Right cardiac atrium (tissue), 5 donors: Measurements from ENCODE around the gene LYPD6B. TPM values are rescaled to one million over a fixed set of nuclear protein-coding genes. Genes with fewer than 3 reads are reported as not detected.

Experiments used
- ATAC-seq, 2 donors: fragments of 200-7000 bp; cut with Tn5 transposase; one replicate each; pipeline versions ENCODE4 v1.8.0 to v1.9.1; 2020; ENCODE audit warnings: moderate library complexity in 2 of 2, mild to moderate bottlenecking in 1 of 2
- DNase-seq, 3 donors: peaks; one replicate each; pipeline ENCODE4 v3.0.0-alpha.2; 2020
- H3K27ac ChIP-seq: one replicate; pipeline ENCODE4 v1.5.1; 2013; ENCODE audit warnings: mild to moderate bottlenecking, low read length, control low read depth, moderate library complexity
- H3K27me3 ChIP-seq: one replicate; pipeline ENCODE4 v1.6.1; 2013; ENCODE audit not compliant: control insufficient read depth, insufficient read depth
- H3K4me1 ChIP-seq: one replicate; pipeline ENCODE4 v1.6.1; 2013; ENCODE audit warnings: low read length; ENCODE audit not compliant: control insufficient read depth, insufficient read depth
- H3K4me3 ChIP-seq: one replicate; pipeline ENCODE4 v1.5.1; 2013; ENCODE audit warnings: low read length, control low read depth
- H3K9me3 ChIP-seq: one replicate; pipeline ENCODE4 v1.6.1; 2013; ENCODE audit warnings: low read length; ENCODE audit not compliant: control insufficient read depth
- WGBS: extraction: QIAGEN DNeasy Blood & Tissue Kit; methylation state at CpG from one replicate; pipeline ENCODE4 v1.1.7; 2013; 5-methylcytosine and 5-hydroxymethylcytosine counted together
- intact Hi-C, 4 donors: fragments of 100-400 bp; cut with DNase I; formaldehyde crosslinking; loops; one replicate each; pipeline versions ENCODE4 v1.11.0 to v1.14.0; 2022 to 2023
- polyA plus RNA-seq: library from polyadenylated mRNA; stranded (reverse); fragments of 200-250 nt; gene quantifications from one replicate; pipeline ENCODE4 v1.2.3, GENCODE V29; 2013
- total RNA-seq, 4 donors: library from RNA; stranded (reverse); fragmentation: NEBNext Ultra II Directional; extraction: Animal tissue kit (Norgen Biotek cat#: 25700); gene quantifications; one replicate each; pipeline ENCODE4 v1.2.1, GENCODE V29; 2021
- donor health status: healthy with polysubstance abuse.
- donor health status: DM: no; HTN: yes; CAD: no.
- donor health status: DM: no; HTN: no; CAD: no.
- donor health status: DM: no; HTN: yes; CAD: no; lungs with severe emphysema.
- donor health status: DM: yes; HTN: yes; CAD: no.

The LYPD6B gene
- total and polyA plus RNA-seq, 5 donors: not detected

DNA sequence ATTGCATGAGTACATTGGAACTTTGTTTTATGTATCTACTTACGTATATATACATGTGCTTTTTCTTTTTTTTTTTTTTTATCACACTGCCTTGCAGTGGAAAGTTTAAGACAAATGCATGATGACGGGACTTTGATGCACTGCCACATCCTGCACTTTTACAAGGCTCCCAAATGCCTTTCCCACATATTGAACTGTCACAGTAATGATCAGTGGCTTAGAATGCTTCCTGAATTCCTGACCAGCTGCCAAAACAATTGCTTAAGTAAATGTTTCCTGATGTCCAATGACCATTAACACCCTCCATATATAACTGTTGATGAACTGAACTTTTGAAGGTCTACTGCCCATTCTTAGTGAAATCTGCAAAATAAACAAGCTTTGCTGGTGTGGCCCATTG is 60.2 kb downstream of the LYPD6B start:
- 64% methylated on average over 2 of the region's 2 CpGs for WGBS
- DNase-seq: no peak
- no peak overlapping the region for H3K4me3 ChIP-seq
- no peak for ATAC-seq
- no peaks in the 10 kb centered on the region for H3K27me3 ChIP-seq
- H3K4me1 ChIP-seq: no peaks in the 10 kb centered on the region
- intact Hi-C loops: no loop called here
- no peaks in the 10 kb centered on the region for H3K9me3 ChIP-seq
- no peak overlapping the region for H3K27ac ChIP-seq

DNA sequence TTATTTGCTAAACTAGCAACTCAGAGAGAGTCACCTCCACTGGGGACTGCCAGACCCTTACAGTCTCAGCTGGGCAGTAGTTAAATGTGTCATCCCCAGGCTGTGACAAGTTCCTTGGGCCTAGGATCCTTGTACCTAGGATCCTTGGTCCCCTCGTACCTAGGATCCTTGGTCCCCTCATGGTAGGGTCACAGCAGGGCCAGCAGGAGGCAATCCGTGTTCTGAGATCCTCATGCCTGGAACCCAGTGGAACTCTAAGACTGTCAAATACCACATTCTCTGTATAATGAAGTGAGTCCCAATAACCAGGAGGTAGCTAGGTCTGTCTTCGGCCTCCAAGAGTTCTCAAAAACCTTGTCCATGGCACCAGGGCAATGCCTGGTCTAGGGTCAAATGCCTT is 60.8 kb downstream of the LYPD6B start:
- Histone ChIP-seq H3K9me3 (no peaks in the 10 kb centered on the region), H3K27ac (no peak overlapping the region), H3K27me3 (no peaks in the 10 kb centered on the region), H3K4me1 (no peaks in the 10 kb centered on the region), H3K4me3 (no peak overlapping the region)
- WGBS: 81% methylated on average over 3 of the region's 3 CpGs
- intact Hi-C loops: no loop called here
- ATAC-seq (no peak), DNase-seq (no peak)

DNA sequence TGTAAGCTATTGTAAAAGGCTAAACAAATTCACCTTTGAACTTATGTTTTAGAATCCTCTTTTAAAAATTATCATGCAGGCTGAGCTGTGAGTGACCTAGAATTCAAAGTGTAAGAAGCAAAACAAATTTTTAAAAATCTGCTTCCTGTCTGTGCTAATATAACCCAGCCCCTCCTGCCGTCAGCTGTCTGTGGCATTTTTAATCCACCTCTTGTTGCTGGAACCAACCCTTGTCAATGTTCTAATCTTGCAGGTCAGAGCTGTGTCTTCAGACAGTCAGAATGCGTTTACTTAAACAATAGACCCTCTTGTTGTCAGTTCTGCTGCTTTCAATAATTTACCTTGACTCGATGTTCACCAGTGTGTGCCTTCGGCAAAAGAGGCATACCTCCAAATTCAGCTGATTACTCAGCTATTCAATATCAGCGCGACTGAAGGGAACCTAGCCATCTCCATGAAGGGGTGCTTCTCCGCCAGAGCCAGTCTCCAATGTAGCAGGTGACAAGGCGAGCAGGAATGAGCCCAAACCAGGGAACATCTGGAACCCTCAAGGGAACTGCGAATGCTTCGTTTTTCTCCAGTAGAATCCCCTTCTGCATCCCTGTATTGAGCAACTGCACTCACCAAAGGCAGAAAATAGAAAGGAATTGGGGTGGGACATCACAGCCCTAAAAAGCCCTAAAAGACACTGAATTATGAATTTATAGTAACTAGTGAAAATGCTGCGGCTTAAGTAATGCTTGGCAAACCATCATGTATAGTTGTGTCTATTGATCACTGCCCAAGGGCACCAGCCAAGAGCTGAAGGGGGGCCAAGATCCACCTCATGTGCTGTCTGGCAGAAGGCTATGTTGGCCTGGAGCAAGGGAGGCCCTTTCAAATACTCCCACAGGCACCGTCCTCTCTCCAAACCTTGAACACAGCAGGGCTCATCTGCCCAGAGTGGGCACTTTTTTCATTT is 62.5 kb downstream of the LYPD6B start:
- 81% methylated on average over 12 of the region's 12 CpGs for WGBS
- no peak overlapping the region for H3K27ac ChIP-seq
- H3K27me3 ChIP-seq: no peaks in the 10 kb centered on the region
- intact Hi-C loops: no loop called here
- ATAC-seq: no peak
- no peaks in the 10 kb centered on the region for H3K4me1 ChIP-seq
- no peaks in the 10 kb centered on the region for H3K9me3 ChIP-seq
- no peak for DNase-seq
- H3K4me3 ChIP-seq: no peak overlapping the region

DNA sequence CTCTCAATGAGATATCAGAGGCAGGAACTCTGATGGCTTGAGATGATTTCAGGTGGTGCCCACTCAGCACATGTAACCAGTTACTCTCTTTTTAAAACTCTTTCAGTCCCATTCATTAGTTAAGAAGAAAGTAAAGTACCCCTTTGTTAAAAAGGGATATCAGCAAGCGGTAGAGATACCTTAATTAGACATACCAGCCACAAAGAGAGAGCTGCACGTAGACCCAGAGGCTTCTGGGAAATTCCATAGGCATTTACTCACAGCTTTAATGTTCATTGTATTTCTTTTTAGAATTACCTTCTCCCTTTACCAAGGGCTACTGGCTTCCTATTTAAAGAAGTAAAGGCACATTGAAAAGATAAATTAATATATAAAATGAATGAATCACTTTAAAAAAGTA is 63.3 kb downstream of the LYPD6B start:
- Histone ChIP-seq H3K4me1 (no peaks in the 10 kb centered on the region), H3K27me3 (no peaks in the 10 kb centered on the region), H3K9me3 (no peaks in the 10 kb centered on the region), H3K4me3 (no peak overlapping the region), H3K27ac (no peak overlapping the region)
- intact Hi-C loops: no loop called here
- ATAC-seq (no peak), DNase-seq (no peak)
- 75% methylated on average over 2 of the region's 2 CpGs for WGBS

DNA sequence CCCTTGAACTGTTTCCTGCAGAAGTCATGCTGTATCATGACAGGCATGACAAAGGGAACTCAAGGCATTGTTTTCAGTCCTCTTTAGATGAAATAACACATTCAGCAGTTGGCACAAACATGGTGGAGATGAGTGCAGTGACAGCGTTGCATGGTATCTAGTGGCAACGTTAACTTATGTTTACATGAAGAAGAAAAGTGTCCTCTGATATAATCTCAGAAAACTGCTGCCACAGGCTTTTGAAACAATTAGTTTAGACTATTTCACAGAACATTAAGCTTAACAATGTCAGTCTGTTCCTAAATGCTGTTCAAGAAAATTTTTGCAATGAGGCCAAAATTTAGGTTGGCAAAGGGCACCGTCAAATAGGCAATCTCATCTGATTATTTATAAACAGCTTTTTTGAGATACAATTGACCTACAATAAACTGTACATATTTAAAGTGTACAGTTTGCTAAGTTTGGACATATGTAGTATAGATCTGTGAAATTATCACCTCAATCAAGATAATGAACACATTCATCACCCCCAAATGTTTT is 64.7 kb downstream of the LYPD6B start:
- 76% methylated on average over 3 of the region's 3 CpGs for WGBS
- ATAC-seq: no peak

DNA sequence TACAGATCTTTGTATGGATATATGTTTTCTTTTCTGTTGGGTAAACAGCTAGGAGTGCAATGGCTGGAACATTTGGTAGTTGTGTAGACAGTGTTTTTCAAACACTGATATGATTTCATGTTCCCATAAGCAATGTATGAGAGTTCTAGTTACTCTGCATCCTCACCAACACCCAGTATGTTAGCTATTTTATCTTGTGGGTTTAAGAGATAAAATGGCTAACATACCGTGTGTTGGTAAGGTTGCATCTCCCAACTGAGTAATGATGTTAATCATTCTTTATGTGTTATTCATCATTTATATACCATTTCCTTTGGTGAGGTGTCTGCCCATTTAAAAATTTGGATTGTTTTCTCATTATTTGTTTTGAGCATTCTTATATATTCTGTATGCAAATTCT is 65.7 kb downstream of the LYPD6B start:
- no peak for DNase-seq

More for the DNA sequence above, 64.7 kb downstream of the LYPD6B start:
- intact Hi-C loops: no loop called here
- Histone ChIP-seq H3K4me1 (no peaks in the 10 kb centered on the region), H3K4me3 (no peak overlapping the region), H3K27ac (no peak overlapping the region), H3K27me3 (no peaks in the 10 kb centered on the region), H3K9me3 (no peaks in the 10 kb centered on the region)
- no peak for DNase-seq

DNA sequence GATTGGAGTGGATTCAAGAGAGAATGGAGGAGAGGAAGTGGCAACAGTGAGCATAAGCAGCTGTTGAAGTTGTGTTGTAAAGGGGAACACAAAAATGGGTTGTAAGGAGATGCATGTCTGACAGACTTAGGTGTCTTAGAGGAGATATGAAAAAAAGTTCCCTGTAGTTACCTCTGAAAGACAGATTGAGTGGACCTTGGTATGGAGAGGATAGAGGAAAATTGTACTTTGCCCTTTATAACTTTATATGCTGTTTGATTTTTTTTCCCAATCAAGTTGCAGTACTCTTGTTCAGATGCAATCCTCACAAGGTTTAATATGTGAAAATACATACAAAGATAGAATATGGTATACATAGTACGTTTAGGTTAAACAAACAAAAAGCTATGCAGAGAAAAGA is 73.6 kb downstream of the LYPD6B start:
- 79% methylated on average over 1 of the region's 1 CpG for WGBS
- ATAC-seq: no peak
- Histone ChIP-seq H3K27ac (no peak overlapping the region), H3K27me3 (no peaks in the 10 kb centered on the region), H3K4me1 (no peaks in the 10 kb centered on the region), H3K9me3 (no peaks in the 10 kb centered on the region), H3K4me3 (no peak overlapping the region)
- no peak for DNase-seq
- intact Hi-C loops: no loop called here

More for the DNA sequence above, 65.7 kb downstream of the LYPD6B start:
- intact Hi-C loops: no loop called here
- no peak for ATAC-seq
- Histone ChIP-seq H3K4me3 (no peak overlapping the region), H3K4me1 (no peaks in the 10 kb centered on the region), H3K27ac (no peak overlapping the region), H3K27me3 (no peaks in the 10 kb centered on the region), H3K9me3 (no peaks in the 10 kb centered on the region)
- 59% methylated on average over 1 of the region's 1 CpG for WGBS

DNA sequence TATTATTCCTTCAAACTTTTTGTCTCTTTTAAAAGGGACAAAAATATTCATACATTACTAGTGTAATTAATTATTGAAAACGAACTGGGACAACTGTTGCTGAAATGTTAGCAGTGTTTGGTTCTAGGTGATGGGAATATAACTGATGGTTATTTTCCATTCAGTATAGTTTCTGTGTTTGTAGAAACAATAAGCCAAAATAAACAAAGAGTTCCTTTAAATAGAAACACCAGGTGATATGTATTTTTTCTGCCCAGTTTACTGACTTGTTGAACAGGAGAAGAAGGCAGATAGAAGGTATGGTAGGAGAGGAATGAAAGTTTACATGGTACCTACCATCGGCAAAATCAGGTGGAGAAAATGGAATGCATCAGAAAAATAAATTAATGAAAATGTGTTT is 74.2 kb downstream of the LYPD6B start:
- H3K27me3 ChIP-seq: no peaks in the 10 kb centered on the region
- WGBS: 88% methylated on average over 2 of the region's 2 CpGs
- H3K4me3 ChIP-seq: no peak overlapping the region
- H3K4me1 ChIP-seq: no peaks in the 10 kb centered on the region
- DNase-seq (no peak), ATAC-seq (no peak)
- intact Hi-C loops: no loop called here
- H3K27ac ChIP-seq: no peak overlapping the region
- H3K9me3 ChIP-seq: no peaks in the 10 kb centered on the region

DNA sequence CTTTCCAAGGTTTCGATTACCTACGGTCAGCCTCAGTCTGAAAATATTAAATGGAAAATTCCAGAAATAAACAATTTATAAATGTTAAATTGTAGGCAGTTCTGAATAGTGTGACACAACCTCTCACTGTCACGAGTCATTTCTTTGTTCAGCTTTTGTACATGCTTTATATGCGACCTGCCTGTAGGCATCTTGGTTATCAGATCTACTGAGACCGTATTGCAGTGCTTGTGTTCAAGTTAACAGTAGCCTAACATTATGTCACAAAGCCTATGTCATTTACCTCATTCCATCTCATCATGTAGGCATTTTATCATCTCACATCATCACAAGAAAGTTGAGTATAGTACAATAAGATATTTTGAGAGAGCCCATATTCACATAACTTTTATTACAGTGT is 77.3 kb downstream of the LYPD6B start:
- no peak overlapping the region for H3K4me3 ChIP-seq
- 88% methylated on average over 5 of the region's 5 CpGs for WGBS
- H3K27me3 ChIP-seq: no peaks in the 10 kb centered on the region
- DNase-seq: no peak
- no peak overlapping the region for H3K27ac ChIP-seq
- no peaks in the 10 kb centered on the region for H3K4me1 ChIP-seq
- intact Hi-C loops: no loop called here
- ATAC-seq: no peak
- no peaks in the 10 kb centered on the region for H3K9me3 ChIP-seq

DNA sequence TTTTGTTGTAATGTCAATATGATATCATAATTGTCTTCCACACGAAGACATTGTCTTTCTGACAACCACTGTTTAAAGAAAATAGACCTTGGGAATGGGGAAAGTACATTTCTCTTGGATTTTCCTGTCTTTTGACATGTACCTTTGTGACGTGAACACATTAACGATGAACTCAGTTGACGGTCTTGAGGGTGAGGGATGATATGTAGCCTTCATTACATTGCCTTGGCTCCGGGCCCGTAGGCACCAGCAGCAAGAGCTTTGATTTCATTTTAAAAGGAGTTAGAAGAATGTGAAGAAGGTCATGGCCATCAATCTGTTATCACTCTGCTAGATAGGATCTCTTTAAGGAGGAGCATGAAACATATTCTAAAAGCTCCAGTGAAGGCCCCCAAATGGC is 80.9 kb downstream of the LYPD6B start:
- H3K27me3 ChIP-seq: no peaks in the 10 kb centered on the region
- WGBS: 49% methylated on average over 6 of the region's 6 CpGs
- no peak overlapping the region for H3K27ac ChIP-seq
- no peak overlapping the region for H3K4me3 ChIP-seq
- H3K9me3 ChIP-seq: no peaks in the 10 kb centered on the region
- DNase-seq (no peak), ATAC-seq (no peak)
- intact Hi-C loops: no loop called here
- no peaks in the 10 kb centered on the region for H3K4me1 ChIP-seq

DNA sequence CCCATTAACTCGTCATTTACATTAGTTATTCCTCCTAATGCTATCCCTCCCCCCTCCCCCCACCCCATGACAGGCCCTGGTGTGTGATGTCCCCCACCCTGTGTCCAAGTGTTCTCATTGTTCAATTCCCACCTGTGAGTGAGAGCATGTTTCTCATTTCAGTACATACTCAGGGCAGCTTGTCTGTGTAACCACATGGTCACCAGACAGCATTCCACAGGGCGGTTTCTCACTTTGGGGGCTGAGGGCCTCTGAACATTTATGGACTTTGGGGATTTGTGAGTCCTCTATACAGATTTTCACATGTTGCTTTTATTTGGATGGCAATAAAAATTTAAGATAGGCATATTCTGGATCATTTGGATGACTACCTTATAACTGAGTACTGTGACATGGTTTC is 84.0 kb downstream of the LYPD6B start:
- H3K9me3 ChIP-seq: no peaks in the 10 kb centered on the region
- no peaks in the 10 kb centered on the region for H3K4me1 ChIP-seq
- H3K4me3 ChIP-seq: no peak overlapping the region
- 76% methylated on average over 2 of the region's 2 CpGs for WGBS
- no peak for DNase-seq
- H3K27ac ChIP-seq: no peak overlapping the region
- intact Hi-C loops: no loop called here
- no peak for ATAC-seq
- no peaks in the 10 kb centered on the region for H3K27me3 ChIP-seq
